HuH-7.5 (cell line): Measurements from ENCODE around the gene TSPAN18.

ENCODE experiments used
- DNase-seq: peaks from one replicate; pipeline ENCODE4 v3.0.0; 2011; ENCODE audit warnings: low spot score

Gene TSPAN18

DNA sequence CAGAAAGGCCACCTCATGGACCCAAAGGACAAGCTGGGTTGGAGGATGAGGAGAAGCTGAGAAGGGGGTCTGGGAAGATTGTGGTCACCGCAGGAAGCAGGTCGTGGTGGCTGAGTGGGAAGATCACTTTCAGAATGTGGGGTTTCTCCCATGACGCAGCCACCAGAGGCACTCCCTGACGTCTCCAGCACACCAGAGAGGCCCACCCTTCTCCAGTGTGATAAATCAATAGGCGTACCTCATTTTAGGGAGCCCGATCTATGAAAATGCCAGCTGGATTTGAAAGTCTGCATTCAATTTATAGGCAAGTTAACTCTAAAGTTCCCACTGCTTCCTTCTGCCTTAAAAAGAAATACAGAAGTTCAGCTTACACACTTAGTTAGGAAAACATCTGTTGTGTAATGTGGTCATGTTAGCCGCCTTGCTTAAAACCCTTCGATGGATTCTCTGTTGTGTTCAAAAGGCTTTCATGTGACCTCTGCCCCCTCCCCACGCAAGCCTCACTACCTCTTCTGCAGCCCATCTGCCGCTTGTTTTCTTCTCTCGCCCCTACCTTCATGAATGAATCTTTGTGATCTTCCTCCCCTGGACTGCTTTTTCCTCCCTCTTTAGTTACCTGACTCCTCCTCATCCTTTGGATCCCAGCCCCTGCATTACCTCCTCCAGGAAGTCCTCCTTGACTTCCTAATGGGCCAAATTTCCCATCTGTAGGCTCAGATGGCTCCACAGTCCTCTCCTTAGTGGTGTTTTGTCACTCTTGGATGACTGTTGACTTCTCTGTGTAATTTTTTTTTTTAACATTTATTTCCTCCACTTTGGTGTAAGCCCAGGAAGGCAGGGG lies 10.7 kb downstream of the TSPAN18 start:
- no peak for DNase-seq

DNA sequence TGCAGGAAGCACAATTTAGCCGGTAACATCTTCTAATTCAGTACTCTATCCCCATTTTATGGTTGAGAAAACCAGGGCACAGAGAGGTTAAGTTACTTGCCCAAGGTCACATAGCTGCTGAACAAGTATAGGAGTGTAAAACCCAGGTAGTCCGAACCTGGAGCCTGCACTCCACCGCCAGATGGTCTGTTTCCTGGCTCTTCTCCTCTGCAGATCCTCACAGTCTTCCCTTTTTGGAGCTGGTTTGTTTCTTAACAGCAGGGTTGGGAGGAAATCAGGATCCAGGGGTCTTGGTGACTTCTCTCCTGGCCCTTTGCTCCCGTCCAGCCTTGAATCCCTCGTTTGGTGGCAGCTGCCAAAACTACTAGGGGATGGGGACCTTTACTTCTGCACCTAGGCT lies 12.0 kb downstream of the TSPAN18 start:
- no peak for DNase-seq

DNA sequence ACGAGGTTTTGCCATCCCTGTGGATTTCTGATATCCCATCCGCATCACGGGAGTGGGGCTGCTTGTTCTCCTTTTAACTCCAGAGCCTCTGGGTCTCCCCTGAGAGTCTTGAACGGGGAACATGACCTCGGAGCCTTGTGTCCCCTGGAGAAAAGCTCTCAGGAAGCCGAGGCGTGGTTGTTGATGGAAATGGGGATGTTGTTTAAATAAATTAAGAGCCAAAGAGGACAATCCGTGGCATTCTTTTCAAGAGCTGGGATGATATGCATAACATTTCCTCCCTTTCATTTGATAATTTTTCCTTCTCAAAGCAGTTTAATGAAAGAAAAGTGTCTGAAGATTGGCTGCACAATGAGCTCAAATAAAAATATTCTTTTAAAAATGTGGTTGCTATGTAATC lies 14.2 kb downstream of the TSPAN18 start:
- no peak for DNase-seq

DNA sequence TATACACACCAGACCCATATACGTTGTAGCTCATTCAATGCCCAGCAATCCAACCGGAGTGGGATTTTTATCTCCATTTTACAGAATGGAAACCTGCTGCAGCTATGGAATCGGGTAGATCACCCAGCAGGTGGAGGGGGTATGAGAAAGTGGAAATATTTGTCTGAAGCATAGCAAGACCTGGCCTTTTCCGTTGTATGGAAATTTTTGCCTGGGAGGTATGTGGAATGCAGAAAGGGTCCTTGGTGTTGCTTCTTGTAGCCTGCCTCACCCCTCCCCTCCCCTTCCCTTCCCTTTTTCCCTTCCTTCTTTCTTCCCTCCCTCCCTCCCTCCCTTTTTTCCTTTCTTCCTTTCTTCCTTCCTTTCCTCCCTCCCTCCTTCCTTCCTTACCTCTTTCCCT lies 15.2 kb downstream of the TSPAN18 start:
- no peak for DNase-seq

DNA sequence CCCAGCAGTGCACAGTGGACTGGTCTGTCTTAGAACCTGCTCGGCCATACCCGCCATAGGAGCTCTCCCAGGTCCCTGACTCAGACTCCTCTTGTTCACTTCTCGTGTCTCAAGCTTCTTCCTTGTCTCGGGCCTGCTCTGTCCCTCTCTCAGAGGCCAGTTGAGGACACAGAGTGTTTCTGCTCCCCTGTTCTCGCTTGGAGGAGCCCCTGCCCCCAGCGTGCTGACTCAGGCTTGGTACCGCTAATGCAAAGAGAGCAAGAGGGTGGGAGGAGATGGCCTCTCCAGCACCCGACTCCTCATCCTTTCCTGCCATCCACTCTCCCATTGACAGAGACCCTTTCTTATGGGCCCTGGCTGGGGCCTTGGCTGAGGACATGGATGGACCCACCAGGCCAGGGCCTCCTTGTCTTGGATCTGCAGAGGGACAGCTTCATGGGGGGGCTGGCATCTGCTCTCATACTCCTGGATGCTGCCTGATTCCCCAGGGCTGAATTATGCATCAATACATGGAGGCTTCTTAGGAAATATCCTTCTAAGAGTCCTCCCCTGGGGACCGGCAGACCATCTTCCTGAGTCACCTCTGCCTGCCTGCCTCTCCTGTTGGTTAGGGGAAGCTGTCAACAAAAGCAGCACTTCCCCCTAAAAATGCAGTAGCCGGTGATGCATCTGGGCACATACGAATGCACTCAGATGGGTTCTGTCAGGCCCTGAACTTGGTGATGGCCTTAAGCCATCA lies 15.9 kb downstream of the TSPAN18 start:
- no peak for DNase-seq

DNA sequence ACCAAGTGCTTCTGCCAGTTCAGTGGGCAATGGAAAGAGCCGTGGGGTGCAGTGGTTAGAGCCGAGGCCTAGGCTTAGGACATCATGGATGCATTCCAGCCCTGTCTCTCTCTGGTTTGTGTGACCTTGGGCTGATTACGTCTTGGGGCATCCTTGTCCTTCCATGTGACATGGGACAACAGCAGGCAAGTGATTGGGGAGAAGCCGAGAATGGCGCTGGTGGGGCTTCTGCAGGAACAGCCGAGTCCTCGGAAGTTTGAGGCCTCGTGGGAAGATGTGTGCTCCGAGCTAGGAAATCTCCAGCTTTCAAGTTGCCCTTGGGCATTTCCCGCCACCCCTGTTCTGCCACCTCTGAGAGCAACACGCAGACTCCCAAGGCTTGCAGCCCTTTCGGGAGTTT lies 16.6 kb downstream of the TSPAN18 start:
- no peak for DNase-seq

DNA sequence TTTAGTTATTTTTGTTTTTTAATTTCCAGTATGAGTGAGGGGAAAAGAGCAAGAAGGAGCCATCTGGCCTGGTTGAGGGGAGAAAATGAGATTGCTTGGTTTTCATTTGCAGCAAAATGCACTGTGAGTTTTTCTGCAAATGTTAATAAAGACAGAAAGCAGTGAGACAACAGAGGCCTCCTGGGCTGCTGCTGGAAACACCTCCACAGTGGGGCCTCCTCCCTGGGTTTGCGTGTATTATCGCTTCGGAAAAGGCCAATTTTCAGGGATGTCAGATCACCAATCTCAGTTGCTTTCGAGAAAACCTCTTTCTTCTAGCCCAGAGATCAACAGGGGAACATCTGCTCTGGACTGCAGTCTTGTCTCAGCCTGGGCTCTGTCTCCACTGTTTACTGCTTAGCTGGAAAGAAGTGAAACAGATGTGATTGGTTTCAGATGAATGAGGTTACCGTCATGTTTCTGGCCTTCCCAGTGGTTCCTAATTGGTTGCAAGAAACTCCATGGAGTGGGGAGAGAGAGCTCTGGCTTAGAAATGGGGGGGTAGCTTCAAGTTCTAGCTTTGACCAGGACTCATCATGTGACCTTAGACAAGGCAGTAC lies 17.3 kb downstream of the TSPAN18 start:
- no peak for DNase-seq

DNA sequence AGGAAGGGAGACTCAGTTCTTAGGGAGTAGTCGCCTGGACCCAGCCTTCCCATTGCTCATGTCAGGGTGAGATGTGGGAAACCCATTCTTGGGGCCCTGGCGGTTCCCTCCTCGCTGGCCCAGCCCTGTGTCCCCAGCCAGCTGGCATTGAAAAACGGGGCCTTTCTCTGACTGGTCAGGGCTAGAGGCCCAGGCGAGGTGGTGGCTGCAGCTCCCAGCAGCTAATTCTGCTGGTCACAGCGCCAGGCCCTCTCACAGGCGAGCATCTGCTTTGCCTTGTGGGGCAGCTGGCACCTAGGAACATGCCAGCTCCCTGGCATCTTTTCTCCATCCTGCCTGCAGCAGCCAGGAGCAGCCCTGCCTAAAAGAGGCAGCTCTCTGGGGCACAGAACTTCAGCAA lies 20.1 kb downstream of the TSPAN18 start:
- no peak for DNase-seq

DNA sequence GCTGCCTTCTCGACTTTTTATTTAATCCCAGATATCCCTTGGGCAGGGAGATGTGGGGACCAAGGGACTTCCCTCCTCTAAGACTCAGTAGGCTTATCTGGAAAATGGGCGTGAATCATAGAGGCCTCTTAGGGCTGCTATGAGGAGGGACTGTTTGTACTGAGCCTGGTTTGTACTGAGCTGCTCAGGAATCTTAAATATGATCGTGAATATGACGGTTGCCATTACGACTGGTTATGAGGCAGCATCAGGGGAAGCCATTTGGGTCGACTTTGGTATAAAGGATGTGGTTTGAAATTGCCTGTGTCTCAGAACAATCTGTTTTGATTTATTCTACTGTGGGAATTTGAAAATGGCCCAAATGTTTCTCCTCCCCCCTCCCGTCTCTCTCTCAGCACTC lies 20.6 kb downstream of the TSPAN18 start:
- DNase-seq = no peak

DNA sequence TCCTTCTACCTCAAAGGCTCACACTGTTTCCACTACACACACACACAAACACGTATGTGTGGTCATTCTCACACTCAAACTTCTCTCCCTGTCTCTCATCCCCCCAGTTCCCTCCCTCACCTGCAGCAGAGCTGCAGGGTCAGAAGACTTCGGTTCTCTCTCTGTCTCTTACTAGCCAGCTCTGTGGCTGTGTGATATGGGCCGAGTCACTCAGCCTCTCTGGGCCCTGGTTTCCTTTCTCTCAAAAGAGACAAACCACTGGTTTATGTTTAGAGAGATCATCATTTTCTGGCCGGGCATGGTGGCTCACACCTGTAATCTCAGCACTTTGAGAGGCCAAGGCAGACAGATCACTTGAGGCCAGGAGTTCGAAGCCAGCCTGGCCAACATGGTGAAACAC lies 21.1 kb downstream of the TSPAN18 start:
- DNase-seq = no peak

DNA sequence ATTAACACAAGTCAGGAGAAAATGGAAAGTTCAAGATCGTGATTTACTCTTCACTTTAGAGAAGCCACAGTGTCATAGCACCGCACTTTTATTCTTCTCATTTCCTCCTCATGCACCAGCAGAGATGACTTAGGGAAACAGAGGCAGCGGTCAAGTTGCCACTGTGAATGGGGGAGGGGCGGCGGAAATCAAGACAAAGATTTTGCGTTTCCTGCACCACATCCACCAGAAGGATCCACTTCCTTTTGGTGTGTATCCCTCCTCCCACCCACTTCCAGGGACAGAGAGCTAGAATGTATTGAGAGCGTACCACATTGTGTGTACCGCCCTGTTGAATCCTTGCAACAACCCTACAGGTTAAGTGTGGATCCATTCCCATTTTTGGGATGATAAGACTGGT lies 21.8 kb downstream of the TSPAN18 start:
- DNase-seq = no peak

DNA sequence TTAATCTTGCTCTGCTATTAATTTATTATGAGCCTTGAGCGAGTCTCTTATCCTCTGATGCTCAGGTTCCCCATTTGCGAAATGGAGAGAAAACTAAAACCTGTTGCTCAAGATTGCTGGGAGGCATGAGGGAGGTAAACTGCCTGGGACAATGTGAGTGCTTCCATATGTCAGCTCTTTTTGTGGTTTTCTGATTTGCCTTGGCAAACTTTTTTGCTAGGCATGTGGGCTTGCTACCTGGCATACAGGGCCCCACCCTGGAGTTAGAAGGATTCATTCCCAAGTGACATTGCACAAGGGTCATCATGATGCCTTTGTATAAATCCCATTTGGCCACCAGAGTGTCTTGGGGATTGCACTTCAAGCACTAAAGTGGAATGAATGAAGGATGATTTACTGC lies 22.4 kb downstream of the TSPAN18 start:
- DNase-seq = no peak

DNA sequence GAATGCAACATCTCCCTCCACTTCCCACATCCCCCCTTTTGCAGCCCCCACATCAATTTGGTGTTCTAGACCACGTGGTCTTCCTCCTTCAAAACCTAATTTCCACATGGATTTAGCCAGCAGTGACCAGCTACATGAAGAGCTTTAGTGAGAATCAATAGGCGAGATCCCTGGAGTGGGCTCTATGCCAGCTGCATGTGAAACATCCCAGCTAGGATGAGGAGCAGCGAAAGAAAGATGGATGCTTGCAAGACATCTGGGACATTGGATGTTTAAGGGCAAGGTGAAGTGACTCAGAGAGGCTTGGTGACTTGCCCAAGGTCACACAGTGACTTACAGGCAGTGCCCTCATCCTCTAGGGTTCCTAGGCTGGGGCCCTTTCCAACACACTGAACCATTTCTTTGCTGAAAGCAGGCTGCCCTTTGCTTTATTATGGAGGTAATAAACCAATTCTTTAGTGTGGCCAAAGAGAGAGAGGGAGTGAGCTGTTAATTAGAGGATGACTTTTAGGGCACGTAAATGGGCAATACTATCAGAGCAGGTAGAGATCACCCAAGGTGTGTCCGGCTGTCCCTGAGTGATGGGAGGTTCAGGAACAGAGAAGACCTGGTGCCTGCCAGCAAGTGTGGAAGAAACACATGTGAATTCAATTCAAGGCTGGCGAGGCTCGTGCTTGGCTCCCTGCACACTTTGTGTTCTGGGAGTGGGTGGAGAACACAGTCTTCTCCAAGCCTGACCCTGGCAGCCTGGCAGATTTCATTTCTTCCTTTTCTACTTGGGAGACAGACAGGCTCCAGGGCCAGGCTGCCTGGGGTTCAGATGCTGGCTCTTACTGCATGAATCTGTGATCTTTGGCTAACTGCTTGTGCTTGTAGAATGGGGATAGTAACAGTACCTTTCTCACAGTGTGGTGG lies 24.0 kb downstream of the TSPAN18 start:
- no peak for DNase-seq

DNA sequence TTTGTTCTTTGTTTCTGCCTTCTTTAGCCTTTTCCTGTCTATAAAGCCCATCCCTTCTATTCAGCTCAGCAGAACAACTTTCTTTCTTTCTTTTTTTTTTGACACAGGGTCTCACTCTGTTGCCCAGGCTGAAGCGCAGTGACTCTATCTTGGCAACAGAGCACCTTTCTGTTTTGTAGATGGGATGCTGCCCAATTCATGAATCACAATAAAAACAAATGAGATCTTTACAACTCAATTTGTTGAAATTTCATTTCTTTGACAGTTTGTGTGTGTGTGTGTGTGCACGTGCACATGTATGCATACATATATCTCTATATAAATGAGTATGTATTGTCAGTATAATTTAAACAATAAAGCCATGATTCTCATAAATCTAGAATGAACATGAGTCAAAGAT lies 25.5 kb downstream of the TSPAN18 start:
- DNase-seq = no peak

DNA sequence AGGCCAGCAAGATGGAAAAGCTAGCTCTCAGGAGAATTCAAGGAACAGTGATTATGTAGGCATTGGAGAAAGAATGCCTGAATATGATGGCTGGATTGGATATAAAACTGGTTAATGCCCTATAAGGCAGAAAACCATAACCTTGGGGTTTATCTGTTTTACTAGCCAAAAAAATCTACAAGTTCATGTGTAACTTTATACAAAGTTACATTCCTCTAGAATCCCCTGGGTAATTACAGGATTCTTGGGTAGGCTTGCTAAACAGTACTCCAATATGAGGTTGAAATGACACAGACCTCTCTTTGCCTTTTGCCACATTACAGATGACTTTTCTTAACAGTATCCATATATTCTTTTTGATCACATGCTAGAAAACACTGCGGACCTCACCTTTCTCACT lies 26.0 kb downstream of the TSPAN18 start:
- no peak for DNase-seq

DNA sequence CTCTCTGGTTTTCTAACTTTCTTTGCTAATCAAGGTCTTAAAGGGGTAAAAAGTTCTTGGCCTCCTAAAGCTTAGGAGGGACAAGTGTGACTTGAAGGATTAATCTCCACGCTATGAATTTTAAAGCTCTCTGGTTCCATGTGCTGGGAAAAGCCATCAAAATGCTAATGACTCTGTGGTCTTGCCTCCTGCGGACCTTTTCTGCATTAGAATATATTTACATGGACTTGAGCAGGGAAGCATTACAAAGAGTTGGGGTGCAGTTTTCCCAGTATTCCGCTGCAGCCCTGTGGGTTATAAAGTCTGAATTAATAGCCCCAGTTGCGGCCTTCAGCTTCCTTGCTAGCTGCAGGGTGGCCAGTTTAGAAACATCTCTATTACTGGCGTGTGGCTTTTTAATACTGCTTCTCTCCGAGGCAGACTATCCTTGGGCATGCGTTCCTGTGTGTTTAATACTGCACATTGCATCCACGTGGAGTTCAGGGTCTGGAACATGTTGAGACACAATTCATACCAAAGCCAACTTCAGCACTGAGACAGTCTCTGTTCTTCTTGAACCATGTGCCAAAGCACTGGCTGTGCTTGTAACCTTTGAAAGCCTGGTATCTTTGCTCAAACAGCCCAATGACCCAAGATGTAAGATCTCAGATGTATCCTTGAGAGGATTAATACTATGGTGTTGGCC lies 27.3 kb downstream of the TSPAN18 start:
- DNase-seq = no peak

DNA sequence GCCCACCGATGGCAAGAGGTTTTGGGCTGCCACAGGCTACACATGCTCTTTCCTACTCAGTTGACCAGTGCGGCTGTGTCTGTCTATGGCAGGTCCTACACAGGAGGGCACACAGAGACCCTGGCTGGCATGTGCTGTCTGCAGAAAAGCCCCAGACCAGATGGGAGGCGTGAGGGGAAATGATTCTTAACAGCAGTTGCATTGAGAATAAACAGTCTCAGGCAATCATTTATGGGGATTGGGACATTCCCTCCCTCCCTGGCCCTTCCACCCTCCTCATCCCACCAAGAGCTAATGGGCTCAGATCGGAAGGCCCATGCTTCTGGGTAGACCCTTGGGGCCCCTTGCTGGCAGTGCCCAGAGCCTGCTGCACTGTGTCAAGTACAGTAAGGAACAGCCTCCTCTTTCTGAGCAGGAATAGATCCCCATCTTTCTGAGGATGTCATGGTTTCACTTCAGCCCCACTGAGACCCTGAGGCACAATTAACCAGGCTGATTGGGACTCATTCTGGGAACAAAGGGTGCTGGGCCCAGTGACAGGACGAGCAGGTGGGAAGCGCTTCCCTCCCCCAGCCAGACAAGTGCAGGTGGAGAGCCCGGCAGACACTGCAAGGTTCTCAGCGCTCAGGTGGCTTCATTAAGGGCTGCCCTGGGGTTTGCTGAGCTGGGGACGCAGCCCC lies 28.3 kb downstream of the TSPAN18 start:
- no peak for DNase-seq

DNA sequence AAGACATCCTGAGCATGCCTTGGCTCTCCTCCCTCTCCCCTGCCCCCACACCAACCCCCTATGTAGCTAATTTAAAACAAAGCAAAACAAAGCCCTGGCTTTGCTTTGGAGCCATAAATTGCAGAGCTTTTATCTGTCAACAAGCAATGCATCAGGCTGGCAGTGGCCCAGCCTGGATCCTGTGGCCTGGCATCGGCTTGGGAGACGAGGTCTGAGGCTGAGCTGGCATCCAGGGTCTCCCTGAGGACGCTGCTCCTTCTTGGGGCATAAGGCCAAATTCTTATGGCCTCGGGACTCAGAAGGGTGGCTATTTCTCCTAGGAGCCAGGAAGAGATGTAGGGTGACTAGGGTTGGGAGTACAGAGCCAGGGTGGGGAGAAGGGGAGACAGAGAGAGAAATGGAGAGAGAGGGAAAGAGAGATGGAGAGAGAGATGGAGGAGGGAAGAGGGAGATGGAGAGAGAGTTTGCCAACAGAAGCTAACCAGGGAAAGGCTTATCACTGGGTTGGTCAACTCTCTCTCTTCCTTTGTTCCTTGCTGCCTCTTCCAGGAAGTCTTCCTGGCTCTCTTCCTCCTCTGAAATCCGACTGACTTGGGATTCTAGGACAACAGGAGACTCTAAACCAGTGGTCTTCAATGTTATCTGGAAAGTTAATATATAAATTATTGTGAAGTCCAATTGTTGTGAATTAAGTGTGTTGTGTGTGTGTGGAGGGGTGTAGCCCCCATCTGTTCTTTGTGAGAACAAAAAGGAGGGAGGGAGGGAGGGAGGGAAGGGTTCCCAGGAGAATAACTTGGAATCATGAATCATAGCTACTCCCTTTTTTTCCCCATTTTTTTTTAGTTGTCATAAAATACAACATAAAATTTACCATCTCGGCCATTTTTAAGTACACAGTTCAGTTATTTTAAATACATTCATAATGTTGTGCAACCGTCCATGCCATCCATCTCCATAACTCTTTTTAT lies 29.1 kb downstream of the TSPAN18 start:
- no peak for DNase-seq

DNA sequence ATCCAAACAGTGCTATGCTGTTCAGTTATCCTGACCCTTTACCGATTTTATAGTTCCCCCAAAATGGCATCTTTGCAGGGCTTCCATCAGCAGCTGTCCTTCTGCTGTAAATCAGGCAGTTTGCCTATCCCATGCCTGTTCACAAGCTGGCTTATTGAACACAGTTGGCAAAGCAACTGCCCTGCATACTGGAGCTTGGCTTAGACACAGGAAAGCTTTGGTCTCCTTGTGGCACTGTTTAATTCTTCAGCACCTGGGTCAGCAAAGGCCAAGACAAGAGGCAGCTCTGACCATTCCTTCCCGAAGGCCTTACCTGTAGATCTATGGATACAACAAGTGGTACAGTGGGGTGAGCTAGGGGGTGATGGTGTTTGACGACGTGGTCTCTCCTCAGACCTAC lies 32.2 kb downstream of the TSPAN18 start:
- DNase-seq = no peak
